ENCODE measurements around the gene GRHPR. TPM values are rescaled to one million over a fixed set of nuclear protein-coding genes. Genes with fewer than 3 reads are reported as not detected.

The GRHPR gene
- total RNA-seq, 1 donor from 2014 or later, result 105 TPM

GRCh38 chr9:37398464-37399025 is 24.0 kb upstream of the GRHPR start:
- no peak for DNase-seq (ENCODE audit: low read depth in 2 of 2)

GRCh38 chr9:37399336-37399735 is 23.2 kb upstream of the GRHPR start:
- no peak for DNase-seq (ENCODE audit: low read depth in 2 of 2)

- DNase-seq (ENCODE audit: low read depth in 2 of 2), result no peak
Measured at GRCh38 chr9:37404590-37404989, 17.9 kb upstream of the GRHPR start.

GRCh38 chr9:37405350-37405749 is 17.1 kb upstream of the GRHPR start:
- no peak for DNase-seq (ENCODE audit: low read depth in 2 of 2)

- DNase-seq (ENCODE audit: low read depth in 2 of 2), result no peak
Measured at GRCh38 chr9:37405764-37406380, 16.6 kb upstream of the GRHPR start.

- no peak for DNase-seq (ENCODE audit: low read depth in 2 of 2)
Measured at GRCh38 chr9:37406603-37407401, 15.7 kb upstream of the GRHPR start.

- DNase-seq (ENCODE audit: low read depth in 2 of 2), result no peak
Measured at GRCh38 chr9:37407468-37407867, 15.0 kb upstream of the GRHPR start.

GRCh38 chr9:37408933-37409710 is 13.4 kb upstream of the GRHPR start:
- no peak for DNase-seq (ENCODE audit: low read depth in 2 of 2)

GRCh38 chr9:37410354-37410861 is 12.1 kb upstream of the GRHPR start:
- DNase-seq (ENCODE audit: low read depth in 2 of 2), result no peak

GRCh38 chr9:37410969-37411785 is 11.3 kb upstream of the GRHPR start:
- DNase-seq (ENCODE audit: low read depth in 2 of 2), result peak in 1 of 2 donors; percentile 19

GRCh38 chr9:37412431-37413151 is 9.9 kb upstream of the GRHPR start:
- no peak for DNase-seq (ENCODE audit: low read depth in 2 of 2)

- DNase-seq (ENCODE audit: low read depth in 2 of 2), result no peak
Measured at GRCh38 chr9:37413311-37413710, 9.2 kb upstream of the GRHPR start.

- DNase-seq (ENCODE audit: low read depth in 2 of 2), result no peak
Measured at GRCh38 chr9:37414503-37414943, 8.0 kb upstream of the GRHPR start.

GRCh38 chr9:37415011-37415719 is 7.3 kb upstream of the GRHPR start:
- peak; percentile 74 to 83 for DNase-seq (ENCODE audit: low read depth in 2 of 2)

- DNase-seq (ENCODE audit: low read depth in 2 of 2), result no peak
Measured at GRCh38 chr9:37417252-37417803, 5.2 kb upstream of the GRHPR start.

- DNase-seq (ENCODE audit: low read depth in 2 of 2), result no peak
Measured at GRCh38 chr9:37417857-37418618, 4.5 kb upstream of the GRHPR start.

- DNase-seq (ENCODE audit: low read depth in 2 of 2), result no peak
Measured at GRCh38 chr9:37419204-37419603, 3.3 kb upstream of the GRHPR start.

Measured in lung microvascular endothelial cell (primary cell).